BE2C (cell line): ENCODE data around the gene ERC1.

Experiments
- DNase-seq: peaks from one replicate; pipeline ENCODE4 v3.0.0-alpha.2; 2020
- H3K27me3 ChIP-seq: fragments of 250-450 bp; sonication (Bioruptor Pico); 2 replicates; pipeline ENCODE4 v1.5.1; 2020; ENCODE audit warnings: mild to moderate bottlenecking
- H3K36me3 ChIP-seq: fragments of 250-450 bp; sonication (Bioruptor Pico); 2 replicates; pipeline ENCODE4 v1.5.1; 2020; ENCODE audit warnings: mild to moderate bottlenecking
- H3K4me1 ChIP-seq: fragments of 250-450 bp; sonication (Bioruptor Pico); 2 replicates; pipeline ENCODE4 v1.5.1; 2020
- H3K4me3 ChIP-seq: 2 replicates; pipeline ENCODE4 v1.5.1; 2011; ENCODE audit warnings: low read depth, low read length
- H3K9me3 ChIP-seq: fragments of 250-450 bp; sonication (Bioruptor Pico); 2 replicates; pipeline ENCODE4 v1.5.1; 2020
- CTCF ChIP-seq: IDR thresholded peaks from 2 replicates; pipeline ENCODE4 v1.5.1; 2012; ENCODE audit warnings: mild to moderate bottlenecking, low read depth, low read length

Gene ERC1

GRCh38 chr12:1174659-1175058 is 183.6 kb downstream of the ERC1 start:
- no peak for TF ChIP-seq CTCF
- Histone ChIP-seq H3K36me3 (no peaks in the 10 kb centered on the region), H3K4me1 (peaks cover 3% of the 10 kb centered on the region; the same call in 1 of the 2 replicates), H3K9me3 (no peaks in the 10 kb centered on the region; the same call in 1 of the 2 replicates), H3K27me3 (no peaks in the 10 kb centered on the region), H3K4me3 (no peak overlapping the region)
- no peak for DNase-seq

GRCh38 chr12:1176191-1176590 is 185.2 kb downstream of the ERC1 start:
- Histone ChIP-seq H3K9me3 (no peaks in the 10 kb centered on the region; the same call in 1 of the 2 replicates), H3K4me1 (no peaks in the 10 kb centered on the region), H3K27me3 (no peaks in the 10 kb centered on the region), H3K36me3 (no peaks in the 10 kb centered on the region), H3K4me3 (no peak overlapping the region)
- DNase-seq, result no peak
- TF ChIP-seq CTCF, result no peak

GRCh38 chr12:1179128-1179527 is 188.1 kb downstream of the ERC1 start:
- Histone ChIP-seq H3K27me3 (no peaks in the 10 kb centered on the region), H3K9me3 (no peaks in the 10 kb centered on the region; the same call in 1 of the 2 replicates), H3K4me1 (no peaks in the 10 kb centered on the region), H3K4me3 (no peak overlapping the region), H3K36me3 (no peaks in the 10 kb centered on the region)
- no peak for DNase-seq
- no peak for TF ChIP-seq CTCF

GRCh38 chr12:1182069-1182468 is 191.0 kb downstream of the ERC1 start:
- Histone ChIP-seq H3K36me3 (no peaks in the 10 kb centered on the region), H3K4me3 (no peak overlapping the region), H3K4me1 (no peaks in the 10 kb centered on the region), H3K27me3 (no peaks in the 10 kb centered on the region), H3K9me3 (no peaks in the 10 kb centered on the region; the same call in 1 of the 2 replicates)
- no peak for TF ChIP-seq CTCF
- DNase-seq, result no peak

GRCh38 chr12:1184402-1184801 is 193.4 kb downstream of the ERC1 start:
- Histone ChIP-seq H3K4me1 (no peaks in the 10 kb centered on the region), H3K27me3 (no peaks in the 10 kb centered on the region), H3K9me3 (no peaks in the 10 kb centered on the region), H3K4me3 (no peak overlapping the region), H3K36me3 (no peaks in the 10 kb centered on the region)
- no peak for TF ChIP-seq CTCF
- DNase-seq, result no peak

- TF ChIP-seq CTCF, result no peak
- H3K4me3 ChIP-seq, result no peak overlapping the region
- no peaks in the 10 kb centered on the region for H3K4me1 ChIP-seq
- no peaks in the 10 kb centered on the region for H3K36me3 ChIP-seq
- DNase-seq, result no peak
- no peaks in the 10 kb centered on the region for H3K27me3 ChIP-seq
- H3K9me3 ChIP-seq, result no peaks in the 10 kb centered on the region
Observed at GRCh38 chr12:1185460-1186182, 194.6 kb downstream of the ERC1 start.
